Stimulated activated CD4-positive, alpha-beta T cell treated with anti-CD3 and anti-CD28 coated beads, Interleukin-15, amount 100 ng/mL, for 24 hours (primary cell): ENCODE measurements around the gene PRELID2.
A peak's percentile ranks its signal among the peaks of the same experiment; 100 is the strongest.
"Not testable (repeated sequence)": the region's sequence is repeated elsewhere in the genome, so short reads cannot be mapped to it uniquely, and the experiment has no call there.

Experiments
- DNase-seq: peaks from one replicate; pipeline ENCODE4 v3.0.0-alpha.2; 2020

Gene PRELID2

DNA sequence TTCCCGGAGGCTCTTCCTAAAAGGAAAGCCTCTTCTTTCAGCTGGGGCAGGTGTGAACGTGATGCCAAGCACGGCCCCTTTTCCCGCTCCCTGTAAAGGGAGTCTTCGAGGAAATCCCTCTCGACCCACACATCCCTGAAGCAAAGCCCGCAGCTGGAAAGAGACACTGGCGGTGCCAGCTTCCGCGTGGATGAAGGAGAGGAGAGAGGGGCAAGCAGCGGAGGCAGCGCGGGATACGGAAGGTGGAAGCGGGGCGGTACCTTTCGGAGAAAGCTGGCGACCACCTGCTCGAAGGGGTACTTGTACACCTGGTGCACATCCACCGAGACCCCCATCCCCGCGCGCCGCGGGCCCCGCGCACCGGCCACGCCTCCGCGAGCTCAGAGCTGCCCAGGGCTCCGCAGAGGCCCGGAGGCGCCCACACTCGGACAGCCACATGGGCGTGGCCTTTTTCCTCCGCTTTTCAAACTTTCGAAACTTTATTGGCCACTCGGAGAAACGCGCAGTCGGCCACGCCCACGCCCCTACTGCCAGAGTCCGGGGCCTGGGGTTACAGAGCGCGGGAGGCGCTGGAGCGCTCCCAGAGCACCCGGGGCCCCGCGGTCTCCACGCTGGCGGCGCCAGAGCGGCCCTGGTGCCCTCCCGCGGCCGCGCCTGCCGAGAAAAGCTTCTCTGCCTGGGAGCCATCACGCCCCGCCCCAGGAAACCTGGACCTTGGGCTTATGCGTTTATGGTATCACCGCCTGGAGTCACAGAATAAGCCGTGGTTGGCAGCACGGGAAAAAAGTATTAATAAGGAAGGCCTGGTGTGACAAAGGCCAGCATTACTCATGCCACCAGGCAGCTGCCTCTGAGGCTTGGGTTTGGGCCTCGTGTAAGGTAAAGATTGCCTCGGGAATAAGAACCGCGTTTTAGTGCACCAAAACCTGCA, at the start of gene PRELID2:
TSS of gene PRELID2 (minus strand) at position 426 of the 931 bp plus-strand sequence. CDS start at position 335, 91 bp downstream.
- peak; percentile 76 for DNase-seq

- DNase-seq: no peak
Measured at GRCh38 chr5:145874765-145875164, 39.6 kb upstream of the PRELID2 start.

GRCh38 chr5:145872914-145873313, 37.8 kb upstream of the PRELID2 start, which contains the start of gene GRXCR2:
Gene GRXCR2 (minus strand): TSS chr5:145873014. CDS start chr5:145872968, 46 bp downstream.
- DNase-seq: no peak

GRCh38 chr5:145872486-145872885, 37.3 kb upstream of the PRELID2 start:
- no peak for DNase-seq

GRCh38 chr5:145869753-145870152, 34.6 kb upstream of the PRELID2 start:
- no peak for DNase-seq

DNA sequence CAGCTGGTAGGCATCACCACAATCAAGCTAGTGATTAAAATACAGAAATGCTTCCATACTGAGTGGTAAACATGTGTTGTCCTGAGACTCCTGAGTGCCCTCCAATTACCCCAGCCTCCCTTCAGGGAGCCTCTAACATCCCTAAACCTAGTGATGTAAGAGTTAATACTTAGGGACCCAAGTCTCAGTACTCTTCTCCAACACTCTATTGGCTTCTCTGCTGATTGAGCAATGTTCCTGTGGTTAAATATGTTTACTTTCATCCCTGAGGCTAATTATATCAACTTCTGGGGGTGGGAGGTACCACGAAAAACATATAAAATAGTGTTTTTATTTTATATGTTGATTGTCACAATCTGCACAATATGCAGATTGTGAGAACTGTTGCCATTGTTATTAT, 32.7 kb upstream of the PRELID2 start:
- no peak for DNase-seq

GRCh38 chr5:145864432-145864831, 29.3 kb upstream of the PRELID2 start:
- DNase-seq: not testable (repeated sequence)

DNA sequence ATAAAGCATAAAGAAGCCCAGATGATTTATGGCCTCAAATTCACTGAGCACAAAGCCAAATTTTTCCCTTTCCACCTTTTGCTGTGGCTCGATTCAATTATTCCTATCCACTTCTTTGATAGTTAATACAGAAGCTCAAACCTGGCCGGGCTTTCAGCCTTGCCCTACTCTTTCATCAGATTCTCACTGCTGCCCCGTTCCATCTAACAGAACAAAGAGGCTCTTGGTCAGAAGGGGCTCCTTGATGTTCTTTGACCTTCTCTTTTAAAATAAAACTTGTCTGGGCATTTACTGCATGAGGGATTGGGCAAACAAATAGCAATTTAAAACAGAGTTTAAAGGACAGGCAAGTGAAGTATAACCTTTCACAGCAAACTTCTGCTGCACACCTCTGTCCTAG, 27.9 kb upstream of the PRELID2 start:
- DNase-seq: no peak

GRCh38 chr5:145859897-145860296, 24.8 kb upstream of the PRELID2 start:
- no peak for DNase-seq

- no peak for DNase-seq
Measured at GRCh38 chr5:145859453-145859852, 24.3 kb upstream of the PRELID2 start.

DNA sequence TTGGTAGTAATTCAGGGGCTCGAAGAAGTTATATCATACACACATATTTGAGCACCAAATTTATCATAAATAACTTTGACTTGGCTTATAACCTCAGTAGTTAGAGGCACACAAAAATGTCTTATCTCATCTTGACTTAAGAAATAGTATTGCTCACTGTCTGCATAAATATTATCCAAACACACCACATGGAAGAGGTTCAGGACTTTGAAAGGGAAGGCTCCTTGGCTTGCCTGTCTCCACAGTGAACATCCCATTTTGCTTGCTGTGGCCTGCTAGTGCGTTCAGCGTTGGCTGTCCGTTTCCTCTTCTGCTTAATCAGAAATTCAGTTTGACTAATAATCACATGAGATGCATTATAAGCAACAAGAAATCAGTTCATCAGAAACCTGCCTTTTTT, 23.8 kb upstream of the PRELID2 start:
- no peak for DNase-seq

DNA sequence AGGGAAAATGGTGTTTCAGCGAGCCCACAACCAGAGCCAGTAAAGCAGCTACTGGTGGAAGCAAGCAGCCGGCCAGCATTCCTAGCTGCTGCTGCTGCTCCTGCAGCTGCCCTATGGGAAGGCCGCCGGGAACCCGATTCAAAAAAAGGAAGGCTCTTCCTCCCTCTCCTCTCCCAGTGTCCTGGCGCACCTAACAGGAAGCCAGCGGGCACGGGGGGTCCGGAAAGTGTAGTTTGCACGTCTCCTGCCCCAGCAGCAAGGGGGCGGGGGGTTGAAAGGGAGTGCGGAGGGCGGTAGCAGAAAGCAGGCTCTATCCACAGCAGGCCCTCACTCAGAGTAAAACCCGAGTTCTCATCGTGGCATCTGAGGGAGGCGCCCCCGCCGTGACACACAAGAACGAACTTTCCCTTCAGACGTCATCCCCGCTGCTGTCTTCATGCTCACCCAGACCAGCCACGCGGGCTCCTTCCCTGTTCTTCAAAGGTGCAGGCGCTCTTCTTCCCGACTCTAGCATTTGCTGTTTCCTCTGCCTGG, 21.2 kb upstream of the PRELID2 start:
- peak; percentile 45 for DNase-seq

- no peak for DNase-seq
Measured at GRCh38 chr5:145855763-145856267, 20.7 kb upstream of the PRELID2 start.

- DNase-seq: no peak
Measured at GRCh38 chr5:145854651-145855258, 19.6 kb upstream of the PRELID2 start.

- DNase-seq: no peak
Measured at GRCh38 chr5:145853781-145854376, 18.7 kb upstream of the PRELID2 start.

GRCh38 chr5:145852990-145853389, 17.8 kb upstream of the PRELID2 start:
- no peak for DNase-seq

DNA sequence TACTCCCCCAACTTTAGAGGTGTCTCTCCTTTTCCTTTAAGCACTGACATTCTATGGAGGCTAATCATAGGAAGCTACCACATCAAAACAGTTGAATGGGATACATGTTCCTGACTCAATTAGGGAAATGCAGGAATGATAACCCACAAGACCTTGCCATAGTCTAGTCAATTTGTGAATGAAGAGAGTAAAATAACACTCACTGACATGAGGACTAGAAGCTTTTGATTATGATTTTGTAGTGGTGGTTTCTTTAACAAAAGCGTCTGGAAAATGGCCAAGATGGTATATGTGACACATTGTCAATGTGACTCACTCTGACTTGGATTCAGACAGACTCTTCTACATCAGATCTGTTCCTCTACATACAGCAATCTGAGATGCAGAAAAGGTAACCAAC, 13.7 kb upstream of the PRELID2 start:
- no peak for DNase-seq

DNA sequence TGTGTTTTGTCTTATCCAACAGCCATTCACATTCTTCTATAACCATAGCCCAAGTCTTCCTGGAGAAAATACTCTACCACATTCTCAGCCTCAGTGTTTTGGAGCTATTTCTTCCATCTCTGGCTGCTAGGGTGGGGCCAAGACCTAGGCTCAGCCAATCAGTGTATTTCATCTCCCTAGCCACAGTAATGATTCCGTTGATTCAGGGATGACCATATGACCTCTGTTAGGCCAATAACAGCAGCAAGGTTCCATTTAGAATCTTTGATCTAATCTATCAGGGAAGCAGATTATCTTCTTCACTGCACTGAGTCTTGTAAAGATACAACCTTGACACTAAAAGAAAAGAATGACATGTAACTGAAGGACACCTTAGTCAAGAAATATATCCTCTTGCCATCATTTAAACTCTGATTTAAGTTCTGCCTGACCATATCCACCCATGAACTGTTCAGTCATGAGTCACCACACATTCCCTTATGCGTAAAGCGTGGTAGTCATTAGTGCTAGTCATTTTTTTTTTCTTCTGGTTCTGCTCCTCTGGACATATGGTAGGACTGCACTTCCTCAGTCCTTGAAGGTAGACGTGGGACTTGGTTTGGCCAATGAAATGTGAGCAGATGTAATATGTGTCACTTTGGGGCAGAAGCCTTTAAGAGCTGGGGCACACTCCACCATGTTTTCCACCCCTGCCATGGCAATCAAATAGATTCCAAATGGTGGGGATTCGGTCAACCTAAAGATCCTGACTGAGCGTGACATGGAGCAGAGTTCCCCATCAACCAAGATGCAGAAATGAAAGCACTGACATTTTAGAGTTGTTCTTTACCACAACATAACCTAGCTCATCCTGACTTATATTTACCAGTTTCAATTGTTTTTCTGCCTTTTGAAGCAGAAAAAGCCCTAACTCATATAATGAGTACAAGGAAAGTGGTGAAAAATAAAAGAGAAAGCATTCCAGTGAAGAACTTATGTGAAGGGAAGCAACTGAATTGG, 12.7 kb upstream of the PRELID2 start:
- DNase-seq: no peak

DNA sequence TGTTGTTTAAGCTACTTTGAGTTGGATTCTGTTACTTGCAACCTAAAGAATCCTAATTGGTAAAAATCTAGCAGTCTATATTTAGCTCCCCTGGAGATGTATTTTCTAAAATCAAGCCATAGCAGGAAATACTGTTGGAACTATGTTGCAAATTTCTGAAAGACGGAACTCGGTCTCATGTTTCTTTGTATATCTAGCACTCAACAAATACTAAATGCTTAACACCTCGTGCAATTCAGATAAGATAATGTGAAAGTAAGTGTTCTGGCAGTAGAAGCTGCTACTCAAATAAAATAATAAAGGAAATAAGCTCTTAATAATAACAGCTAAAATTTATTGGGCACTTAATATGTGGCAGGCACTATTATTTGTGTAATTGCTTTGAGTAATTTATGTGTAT, 10.9 kb upstream of the PRELID2 start:
- no peak for DNase-seq

- DNase-seq: no peak
Measured at GRCh38 chr5:145841299-145841698, 6.2 kb upstream of the PRELID2 start.

- DNase-seq: no peak
Measured at GRCh38 chr5:145840458-145841132, 5.5 kb upstream of the PRELID2 start.
